ENCODE results near the gene KIF6.

Gene KIF6

GRCh38 chr6:39465539-39465938 lies 259.7 kb downstream of the KIF6 start:
- Mint-ChIP-seq H3K36me3 (peaks cover 2% of the 10 kb centered on the region), H3K27me3 (peaks cover 8% of the 10 kb centered on the region), H3K27ac (no peak overlapping the region), H3K9me3 (peaks cover 6% of the 10 kb centered on the region), H3K4me1 (no peaks in the 10 kb centered on the region), H3K4me3 (no peak overlapping the region)

DNA sequence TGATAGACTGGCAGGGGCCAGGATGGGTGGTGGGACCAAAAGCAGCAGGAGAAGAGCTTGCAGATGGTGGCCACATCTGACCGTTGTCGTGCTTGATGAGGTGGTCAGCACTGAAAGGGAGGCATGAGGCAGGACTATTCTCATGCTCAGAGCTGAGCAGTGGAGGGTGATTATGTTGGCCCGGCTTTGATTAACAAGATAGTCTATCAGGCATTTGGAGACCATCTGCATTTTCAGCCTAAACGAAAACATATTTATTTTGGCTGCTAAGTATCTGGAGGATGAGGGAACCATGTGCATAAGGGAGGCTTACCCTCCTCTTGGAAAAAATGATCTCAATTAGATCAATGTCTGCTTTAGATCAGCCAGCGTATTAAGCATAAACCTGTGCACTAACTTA lies 261.1 kb downstream of the KIF6 start:
- Mint-ChIP-seq H3K4me3 (no peak overlapping the region), H3K36me3 (peaks cover 2% of the 10 kb centered on the region), H3K9me3 (peaks cover 6% of the 10 kb centered on the region), H3K4me1 (no peaks in the 10 kb centered on the region), H3K27me3 (peaks cover 8% of the 10 kb centered on the region), H3K27ac (no peak overlapping the region)

DNA sequence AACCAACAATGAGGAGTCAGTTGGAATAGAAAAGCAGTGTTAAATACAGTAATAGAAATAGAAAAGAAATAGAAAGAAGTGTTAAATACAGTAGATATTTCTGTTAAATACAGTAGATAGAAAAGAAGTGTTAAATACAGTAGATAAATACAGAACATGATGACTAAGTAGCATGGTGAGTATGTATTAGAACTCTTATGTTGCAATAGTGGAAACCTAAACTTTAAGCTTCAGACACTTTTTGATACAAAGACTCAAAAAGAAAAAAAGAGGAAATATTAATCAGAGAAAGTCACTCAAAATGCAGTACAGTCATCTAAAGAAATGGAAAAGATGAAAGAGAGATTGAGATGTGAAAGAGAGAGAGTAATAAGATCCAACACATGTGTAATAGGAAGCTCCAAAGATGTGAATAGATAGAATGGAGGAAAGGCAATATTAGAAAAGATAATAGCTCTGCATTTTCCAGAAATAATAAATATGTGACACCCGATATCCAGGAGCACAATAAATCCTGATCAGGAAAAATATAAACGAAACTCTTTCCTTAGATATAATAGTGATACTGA lies 271.2 kb downstream of the KIF6 start:
- peaks cover 3% of the 10 kb centered on the region for H3K4me1 Mint-ChIP-seq
- H3K36me3 Mint-ChIP-seq, result peaks cover 4% of the 10 kb centered on the region
- no peak overlapping the region for H3K4me3 Mint-ChIP-seq
- H3K27me3 Mint-ChIP-seq, result peaks cover 20% of the 10 kb centered on the region
- H3K27ac Mint-ChIP-seq, result no peak overlapping the region
- H3K9me3 Mint-ChIP-seq, result peaks cover 10% of the 10 kb centered on the region

DNA sequence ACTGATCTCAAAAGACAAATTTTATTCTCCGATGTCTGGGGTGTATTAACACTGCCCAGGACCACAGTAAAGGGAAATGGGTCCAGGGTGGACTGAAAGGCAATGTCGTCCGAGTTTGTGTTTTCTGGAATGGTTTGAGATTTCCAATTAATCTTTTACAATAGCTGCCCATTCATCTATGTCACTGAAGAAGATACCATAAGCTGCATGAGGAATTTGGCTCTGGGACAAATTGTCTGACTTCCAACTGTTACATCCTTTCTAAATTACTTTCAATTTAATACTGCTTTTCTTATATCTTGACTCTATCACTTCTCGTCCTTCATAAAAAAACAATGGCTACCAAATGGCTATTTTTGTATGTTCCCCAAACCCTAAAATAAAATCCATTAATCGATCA lies 272.0 kb downstream of the KIF6 start:
- no peak overlapping the region for H3K4me3 Mint-ChIP-seq
- H3K36me3 Mint-ChIP-seq, result peaks cover 4% of the 10 kb centered on the region
- H3K27ac Mint-ChIP-seq, result no peak overlapping the region
- peaks cover 10% of the 10 kb centered on the region for H3K9me3 Mint-ChIP-seq
- H3K4me1 Mint-ChIP-seq, result peaks cover 3% of the 10 kb centered on the region
- peaks cover 23% of the 10 kb centered on the region for H3K27me3 Mint-ChIP-seq

DNA sequence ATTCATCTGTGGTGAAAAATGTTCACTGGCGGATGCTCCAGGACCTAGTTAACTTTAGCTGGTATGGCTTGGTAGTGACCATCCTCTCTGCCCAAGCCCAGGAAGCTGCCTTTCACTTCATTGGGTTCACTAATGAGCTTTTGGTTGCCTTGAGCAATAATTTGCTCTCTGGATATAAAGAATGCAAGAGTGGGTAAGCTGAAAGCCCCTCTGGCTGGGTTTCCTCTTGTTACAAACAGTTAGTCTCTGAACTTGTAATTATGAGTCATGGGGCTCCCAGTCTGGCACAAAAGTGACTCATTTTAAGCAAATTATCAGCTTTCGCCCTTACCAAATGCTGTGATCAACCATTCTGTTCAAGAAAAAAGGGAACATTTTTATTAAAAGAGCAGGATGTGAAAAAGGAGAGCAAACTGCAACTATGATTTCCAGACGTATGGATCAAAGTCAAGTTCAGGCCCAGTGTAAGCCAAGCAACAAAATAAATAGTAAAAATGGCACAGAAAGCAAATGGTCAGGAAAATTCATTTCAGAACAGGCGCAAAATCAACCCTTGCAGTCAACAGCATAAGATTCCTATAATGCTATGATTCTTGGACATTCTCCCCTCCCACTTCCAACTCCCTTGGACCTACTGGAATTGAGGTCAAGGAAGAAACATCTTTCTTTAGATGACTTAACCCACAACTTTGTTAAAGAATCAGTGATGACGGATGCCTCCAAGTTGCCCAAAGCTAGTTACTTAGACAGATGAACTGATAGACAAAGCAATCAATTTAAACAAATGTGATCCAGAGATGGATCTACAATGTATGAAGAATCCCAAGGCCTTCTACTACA lies 272.7 kb downstream of the KIF6 start:
- H3K9me3 Mint-ChIP-seq, result peaks cover 10% of the 10 kb centered on the region
- peaks cover 4% of the 10 kb centered on the region for H3K36me3 Mint-ChIP-seq
- H3K27me3 Mint-ChIP-seq, result peaks cover 23% of the 10 kb centered on the region
- no peak overlapping the region for H3K27ac Mint-ChIP-seq
- H3K4me1 Mint-ChIP-seq, result peaks cover 3% of the 10 kb centered on the region
- no peak overlapping the region for H3K4me3 Mint-ChIP-seq

DNA sequence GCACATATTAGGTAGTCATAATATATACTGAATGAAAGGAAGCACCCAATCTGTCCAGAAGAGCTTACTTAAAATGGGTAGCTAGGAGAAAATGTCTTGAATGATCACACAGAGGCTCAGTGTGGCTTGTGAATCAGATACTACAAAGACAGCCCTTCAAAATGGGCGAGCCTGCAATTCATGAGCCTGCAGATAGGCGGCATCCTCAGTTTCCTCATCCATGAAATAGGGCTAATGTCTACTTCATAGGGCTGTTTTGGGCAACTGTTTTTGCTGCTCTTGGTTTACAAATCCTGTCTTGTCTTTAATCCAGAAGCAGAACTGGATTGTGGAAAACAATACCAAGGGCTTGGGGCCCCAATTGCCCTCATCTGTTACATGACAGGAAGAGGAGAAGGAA lies 273.4 kb downstream of the KIF6 start:
- H3K4me1 Mint-ChIP-seq, result peaks cover 3% of the 10 kb centered on the region
- H3K9me3 Mint-ChIP-seq, result peaks cover 10% of the 10 kb centered on the region
- no peak overlapping the region for H3K4me3 Mint-ChIP-seq
- peaks cover 25% of the 10 kb centered on the region for H3K27me3 Mint-ChIP-seq
- peaks cover 4% of the 10 kb centered on the region for H3K36me3 Mint-ChIP-seq
- H3K27ac Mint-ChIP-seq, result no peak overlapping the region

DNA sequence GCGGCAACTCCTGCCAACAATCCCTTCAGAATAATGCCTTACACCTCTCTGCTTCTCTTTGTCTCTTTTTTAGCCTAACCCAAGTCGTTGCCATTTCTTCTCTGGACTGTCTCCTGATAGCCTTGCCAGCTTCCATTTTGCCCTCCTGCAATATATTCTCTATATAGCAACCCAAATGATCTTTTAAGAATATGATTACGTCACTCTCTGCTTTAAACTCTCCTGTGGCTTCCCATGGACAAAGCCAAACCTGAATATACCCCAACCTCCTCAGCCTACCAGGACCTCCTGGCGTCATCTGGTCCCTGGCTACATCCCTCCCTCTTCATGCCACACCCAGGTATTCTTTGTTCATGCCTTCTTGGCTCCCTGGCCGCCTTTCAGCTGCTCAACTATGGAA lies 276.2 kb downstream of the KIF6 start:
- Mint-ChIP-seq H3K9me3 (peaks cover 7% of the 10 kb centered on the region), H3K27ac (no peak overlapping the region), H3K4me3 (no peak overlapping the region), H3K27me3 (peaks cover 22% of the 10 kb centered on the region), H3K4me1 (peaks cover 3% of the 10 kb centered on the region), H3K36me3 (peaks cover under 1% of the 10 kb centered on the region)

GRCh38 chr6:39446909-39447308 lies 278.3 kb downstream of the KIF6 start:
- Mint-ChIP-seq H3K27ac (no peak overlapping the region), H3K4me3 (no peak overlapping the region), H3K4me1 (no peaks in the 10 kb centered on the region), H3K9me3 (no peaks in the 10 kb centered on the region), H3K36me3 (no peaks in the 10 kb centered on the region), H3K27me3 (peaks cover 17% of the 10 kb centered on the region)

- H3K27me3 Mint-ChIP-seq, result peaks cover 10% of the 10 kb centered on the region
- no peaks in the 10 kb centered on the region for H3K4me1 Mint-ChIP-seq
- H3K4me3 Mint-ChIP-seq, result no peak overlapping the region
- H3K36me3 Mint-ChIP-seq, result no peaks in the 10 kb centered on the region
- H3K9me3 Mint-ChIP-seq, result no peaks in the 10 kb centered on the region
- no peak overlapping the region for H3K27ac Mint-ChIP-seq
Observed at GRCh38 chr6:39445667-39446066, 279.5 kb downstream of the KIF6 start.

DNA sequence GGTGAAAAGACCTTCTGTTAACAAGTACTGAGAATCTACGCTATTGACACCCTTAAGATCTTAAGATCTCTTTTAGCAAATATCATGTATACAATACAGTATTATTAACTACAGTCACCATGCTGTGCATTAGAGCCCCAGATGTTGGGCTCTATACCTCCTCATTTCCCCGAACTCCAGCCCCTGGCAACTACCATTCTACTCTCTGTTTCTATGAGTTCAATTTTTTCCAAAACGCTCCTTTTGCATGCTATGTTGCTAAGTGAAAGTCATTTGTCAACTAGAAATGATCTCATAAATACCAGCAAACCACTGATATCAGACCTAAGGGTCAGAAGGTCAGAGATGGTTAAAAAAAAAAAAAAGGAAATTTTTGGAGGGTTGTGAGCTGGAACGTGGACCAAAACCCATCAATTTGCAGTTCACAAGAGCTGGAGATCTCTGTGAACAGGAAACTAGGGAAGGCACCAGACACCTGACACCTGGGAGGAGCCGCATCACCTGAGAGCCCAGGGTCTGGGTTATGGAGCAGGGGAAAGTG lies 280.7 kb downstream of the KIF6 start:
- Mint-ChIP-seq H3K27me3 (peaks cover 10% of the 10 kb centered on the region), H3K36me3 (no peaks in the 10 kb centered on the region), H3K9me3 (no peaks in the 10 kb centered on the region)

DNA sequence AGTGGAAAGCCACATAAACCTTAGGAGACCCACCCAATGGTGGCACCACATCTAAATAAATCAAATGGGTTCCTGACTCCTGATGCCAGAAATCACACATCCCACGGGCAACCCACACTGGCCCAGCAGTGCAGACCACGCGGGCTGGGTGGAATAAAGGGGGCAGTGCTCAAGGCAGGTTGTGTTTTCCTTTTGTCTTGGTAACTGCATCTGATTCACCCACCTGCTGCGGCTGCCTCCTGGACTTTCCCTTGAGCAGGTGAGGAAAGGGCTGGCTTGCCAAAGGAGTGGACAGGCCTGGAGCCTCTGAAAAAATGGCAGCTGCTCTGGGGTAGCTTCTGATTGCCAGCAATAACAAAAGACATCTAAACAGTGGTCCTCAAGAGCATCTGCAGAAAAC lies 283.2 kb downstream of the KIF6 start:
- Mint-ChIP-seq H3K27me3 (no peaks in the 10 kb centered on the region), H3K4me1 (no peaks in the 10 kb centered on the region), H3K36me3 (no peaks in the 10 kb centered on the region), H3K27ac (no peak overlapping the region), H3K9me3 (no peaks in the 10 kb centered on the region), H3K4me3 (no peak overlapping the region)

More for the DNA sequence above, 280.7 kb downstream of the KIF6 start:
- Mint-ChIP-seq H3K4me1 (no peaks in the 10 kb centered on the region), H3K4me3 (no peak overlapping the region), H3K27ac (no peak overlapping the region)

DNA sequence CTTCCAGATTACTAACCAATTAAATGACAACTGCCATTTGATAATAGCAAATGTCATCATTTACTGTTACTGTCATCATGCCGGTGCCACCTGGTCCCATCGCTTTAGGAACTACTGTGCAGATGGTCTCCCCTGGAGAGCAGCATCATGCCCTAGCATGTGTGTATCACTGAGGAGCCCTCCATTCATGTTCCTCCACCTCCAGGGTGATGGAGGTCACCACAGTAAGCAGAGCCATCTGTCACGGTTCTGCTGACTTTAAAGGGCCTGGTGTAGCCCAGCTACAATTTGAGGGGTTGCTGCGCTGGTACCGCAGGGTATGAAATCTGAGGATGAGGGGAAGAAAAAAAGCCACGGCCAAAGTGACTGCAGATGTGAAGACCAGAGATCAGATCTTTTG lies 283.9 kb downstream of the KIF6 start:
- Mint-ChIP-seq H3K27me3 (no peaks in the 10 kb centered on the region), H3K4me1 (no peaks in the 10 kb centered on the region), H3K27ac (no peak overlapping the region), H3K36me3 (no peaks in the 10 kb centered on the region), H3K9me3 (no peaks in the 10 kb centered on the region), H3K4me3 (no peak overlapping the region)

GRCh38 chr6:39440039-39440426 lies 285.2 kb downstream of the KIF6 start:
- Mint-ChIP-seq H3K27ac (no peak overlapping the region), H3K4me1 (no peaks in the 10 kb centered on the region), H3K27me3 (no peaks in the 10 kb centered on the region), H3K9me3 (no peaks in the 10 kb centered on the region), H3K36me3 (no peaks in the 10 kb centered on the region), H3K4me3 (no peak overlapping the region)

GRCh38 chr6:39439342-39440038 lies 285.7 kb downstream of the KIF6 start:
- no peaks in the 10 kb centered on the region for H3K36me3 Mint-ChIP-seq
- H3K27me3 Mint-ChIP-seq, result peaks cover 2% of the 10 kb centered on the region
- no peak overlapping the region for H3K4me3 Mint-ChIP-seq
- H3K4me1 Mint-ChIP-seq, result no peaks in the 10 kb centered on the region
- no peaks in the 10 kb centered on the region for H3K9me3 Mint-ChIP-seq
- H3K27ac Mint-ChIP-seq, result no peak overlapping the region

- H3K27me3 Mint-ChIP-seq, result peaks cover 11% of the 10 kb centered on the region
- H3K4me3 Mint-ChIP-seq, result no peak overlapping the region
- no peaks in the 10 kb centered on the region for H3K9me3 Mint-ChIP-seq
- H3K4me1 Mint-ChIP-seq, result peaks cover 9% of the 10 kb centered on the region
- H3K27ac Mint-ChIP-seq, result no peak overlapping the region
- H3K36me3 Mint-ChIP-seq, result no peaks in the 10 kb centered on the region
Observed at GRCh38 chr6:39433630-39434029, 291.6 kb downstream of the KIF6 start.

All from activated naive CD4-positive, alpha-beta T cell treated with anti-CD3 and anti-CD28 coated beads, Interleukin-2, amount 50 U/mL, for 24 hours (primary cell).